Measurements from ENCODE around the gene DENND5B.
"Not testable (repeated sequence)": the region's sequence is repeated elsewhere in the genome, so short reads cannot be mapped to it uniquely, and the experiment has no call there.

DENND5B gene

GRCh38 chr12:31456562-31456961 is 134.4 kb downstream of the DENND5B start:
- DNase-seq: no peak

DNA sequence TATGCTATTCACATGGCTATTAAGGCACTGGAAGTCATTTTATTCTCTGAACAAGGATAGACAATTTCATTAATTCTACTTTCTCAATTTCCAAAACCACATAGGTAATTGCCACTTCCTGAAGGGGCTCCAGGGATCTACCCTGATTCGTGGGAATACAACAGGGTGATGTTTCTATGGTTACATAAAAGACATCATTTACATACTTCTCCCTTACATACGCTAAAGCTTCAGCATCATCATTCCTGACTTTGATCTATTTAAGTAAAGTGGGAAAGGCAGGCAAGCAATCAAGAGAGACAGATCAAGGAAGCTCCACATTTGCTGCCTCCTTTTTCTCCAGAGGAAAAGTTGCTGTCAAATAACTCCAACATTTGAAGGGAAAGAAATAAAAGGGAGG is 146.2 kb downstream of the DENND5B start:
- DNase-seq: no peak

GRCh38 chr12:31440586-31440985 is 150.3 kb downstream of the DENND5B start:
- no peak for DNase-seq

DNA sequence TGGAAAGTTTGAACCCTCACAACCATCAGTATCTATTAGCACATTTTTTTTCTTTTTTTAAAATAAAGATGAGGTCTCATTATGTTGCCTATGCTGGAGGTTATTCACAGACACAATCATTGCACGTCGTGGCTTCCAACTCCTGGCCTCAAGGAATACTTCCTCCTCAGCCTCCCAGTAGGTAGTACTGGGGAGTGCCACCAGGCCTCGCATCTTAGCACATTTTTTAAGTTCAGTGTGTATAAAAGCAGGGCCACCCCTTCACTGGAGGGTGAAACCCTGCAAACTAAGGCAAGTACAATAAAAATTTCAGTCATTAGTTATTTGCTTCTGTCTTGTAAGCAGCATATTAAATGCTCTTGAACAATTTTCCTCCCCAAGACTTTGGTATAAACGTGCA is 150.8 kb downstream of the DENND5B start:
- DNase-seq: no peak

- DNase-seq: no peak
Observed at GRCh38 chr12:31431721-31432240, 159.2 kb downstream of the DENND5B start.

- DNase-seq: no peak
Observed at GRCh38 chr12:31423405-31423804, 167.5 kb downstream of the DENND5B start.

GRCh38 chr12:31412292-31412801 is 178.6 kb downstream of the DENND5B start:
- DNase-seq: no peak

DNA sequence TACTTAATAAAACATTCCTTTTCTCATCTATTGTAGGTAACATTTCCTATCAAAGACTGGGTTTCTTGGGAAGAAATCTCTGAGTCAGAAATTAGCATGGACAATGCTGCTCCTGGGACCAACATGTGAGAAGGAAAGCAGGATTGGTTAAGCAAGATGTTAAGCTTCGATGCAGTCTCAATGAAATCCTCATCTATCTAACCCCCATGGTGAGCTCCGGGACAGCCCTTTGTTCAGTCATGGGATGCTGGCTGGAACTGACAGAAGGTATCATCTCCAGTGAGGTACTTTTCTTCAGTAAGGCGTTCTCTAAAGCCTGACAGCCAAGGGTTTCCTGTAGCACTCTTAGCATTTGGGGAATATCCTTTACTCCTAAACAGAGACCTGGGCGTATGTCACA is 182.2 kb downstream of the DENND5B start:
- DNase-seq: no peak

DNA sequence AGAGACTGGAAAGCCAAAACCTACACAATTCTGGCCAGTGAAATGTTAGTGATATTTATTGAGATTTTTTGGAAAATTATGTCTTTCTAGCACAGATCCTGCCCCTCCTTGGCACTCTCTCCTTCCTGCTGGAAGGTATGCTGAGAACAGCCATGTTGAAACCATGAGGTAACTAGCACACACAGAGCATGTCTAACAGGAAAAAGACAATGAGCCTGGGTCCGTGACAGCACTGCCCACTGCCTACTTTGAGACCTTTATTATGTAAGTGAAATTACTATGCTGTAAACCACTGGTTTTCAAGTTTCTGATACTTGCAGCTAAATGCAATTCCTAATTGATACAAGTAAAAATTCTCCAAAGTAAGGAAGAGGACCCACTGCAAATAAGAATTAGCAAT is 183.4 kb downstream of the DENND5B start:
- DNase-seq: no peak

DNA sequence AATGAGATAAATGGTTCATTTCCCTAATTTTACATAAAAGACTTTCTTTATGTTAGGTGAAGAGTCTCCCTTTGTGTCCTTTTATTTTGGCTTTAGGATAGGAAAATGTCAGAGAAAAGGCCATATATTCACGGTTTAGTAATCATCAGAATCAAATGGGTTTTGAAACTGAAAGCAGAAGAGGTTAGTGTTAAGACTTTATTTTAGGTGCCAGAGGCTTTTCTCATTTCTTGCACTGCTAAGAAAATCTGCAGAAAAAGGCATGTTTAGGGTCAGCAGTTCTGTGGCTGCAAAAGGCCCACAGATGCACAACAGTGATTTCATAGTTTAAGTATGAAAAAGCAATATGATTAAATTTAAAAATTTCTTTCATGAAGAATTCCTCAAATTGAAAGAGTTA is 184.6 kb downstream of the DENND5B start:
- DNase-seq: peak; percentile 33

- DNase-seq: no peak
Observed at GRCh38 chr12:31405021-31405420, 185.9 kb downstream of the DENND5B start.

- peak; percentile 79 for DNase-seq
Observed at GRCh38 chr12:31403099-31403607, 187.8 kb downstream of the DENND5B start.

- DNase-seq: no peak
Observed at GRCh38 chr12:31393004-31393550, 197.9 kb downstream of the DENND5B start.

GRCh38 chr12:31390991-31391390 is 199.9 kb downstream of the DENND5B start:
- no peak for DNase-seq

DNA sequence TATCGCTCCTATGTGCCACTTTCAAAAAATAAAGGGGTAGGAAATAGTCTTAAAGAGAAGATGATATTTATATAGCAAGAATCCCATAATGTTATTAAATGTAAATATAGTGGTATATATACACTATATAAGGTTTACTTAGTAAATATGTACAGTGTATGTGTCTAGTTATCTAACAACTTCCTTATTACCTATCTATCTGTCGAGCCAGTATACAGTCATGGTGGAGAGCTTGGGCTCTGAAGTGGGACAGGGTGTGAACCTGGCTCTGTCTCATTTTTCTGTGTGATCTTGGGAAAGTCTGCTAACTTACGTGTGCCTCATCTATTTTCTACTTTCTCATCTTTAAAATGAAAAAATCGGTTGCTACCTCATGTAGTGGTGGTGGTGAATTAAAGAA is 202.2 kb downstream of the DENND5B start:
- no peak for DNase-seq

- no peak for DNase-seq
Observed at GRCh38 chr12:31387466-31387865, 203.5 kb downstream of the DENND5B start.

DNA sequence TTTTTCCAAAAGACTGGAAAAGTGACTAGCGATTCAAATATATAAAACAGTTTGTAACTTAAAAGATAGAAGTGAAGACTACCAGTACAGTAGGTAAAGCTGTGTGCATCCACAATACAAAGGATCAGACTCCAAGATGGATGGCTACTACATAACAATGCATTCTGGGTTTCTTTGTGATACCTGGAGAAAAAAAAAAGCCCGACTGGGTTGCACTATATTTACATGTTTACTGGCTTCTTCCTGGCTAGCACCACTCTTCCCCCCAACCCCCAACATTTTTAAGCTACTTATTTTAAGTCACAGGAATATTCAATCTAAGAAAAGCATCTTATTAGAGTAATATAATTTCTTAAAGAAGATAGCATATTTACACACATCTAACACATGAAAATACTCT is 203.9 kb downstream of the DENND5B start:
- no peak for DNase-seq

DNA sequence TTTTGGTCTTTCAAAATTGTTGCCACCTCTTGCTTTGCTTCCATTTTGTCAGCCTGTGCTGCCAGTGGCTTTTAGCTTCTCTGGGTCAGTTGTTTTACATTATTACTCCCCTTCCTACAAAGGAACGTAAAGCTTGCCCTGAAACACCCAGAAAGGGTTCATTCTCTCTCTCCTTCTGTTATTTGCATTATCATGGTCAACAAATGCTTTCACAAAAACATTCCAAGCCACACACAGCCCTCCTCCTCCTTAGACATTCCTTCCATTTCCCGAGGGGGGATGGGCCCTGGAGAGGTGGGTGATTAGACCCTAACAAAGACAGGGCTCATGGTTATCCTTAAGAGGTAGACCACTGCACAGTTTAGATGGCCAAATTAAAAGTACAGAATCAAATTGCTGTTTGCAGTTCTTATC is 204.6 kb downstream of the DENND5B start:
- DNase-seq: no peak

DNA sequence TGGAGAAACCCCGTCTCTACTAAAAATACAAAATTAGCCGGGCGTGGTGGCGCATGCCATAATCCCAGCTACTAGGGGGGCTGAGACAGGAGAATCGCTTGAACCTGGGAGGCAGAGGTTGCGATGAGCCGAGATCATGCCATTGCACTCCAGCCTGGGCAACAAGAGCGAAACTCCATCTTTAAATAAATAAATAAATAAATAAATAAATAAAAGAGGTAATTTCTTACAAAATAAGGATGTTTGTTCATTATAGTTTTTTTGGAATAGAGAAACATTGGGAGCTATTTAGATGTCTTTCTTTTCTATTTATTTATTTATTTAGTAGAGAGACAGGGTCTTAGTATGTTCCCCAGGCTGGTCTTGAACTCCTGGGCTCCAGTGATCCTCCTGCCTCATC is 213.7 kb downstream of the DENND5B start:
- not testable (repeated sequence) for DNase-seq

DNA sequence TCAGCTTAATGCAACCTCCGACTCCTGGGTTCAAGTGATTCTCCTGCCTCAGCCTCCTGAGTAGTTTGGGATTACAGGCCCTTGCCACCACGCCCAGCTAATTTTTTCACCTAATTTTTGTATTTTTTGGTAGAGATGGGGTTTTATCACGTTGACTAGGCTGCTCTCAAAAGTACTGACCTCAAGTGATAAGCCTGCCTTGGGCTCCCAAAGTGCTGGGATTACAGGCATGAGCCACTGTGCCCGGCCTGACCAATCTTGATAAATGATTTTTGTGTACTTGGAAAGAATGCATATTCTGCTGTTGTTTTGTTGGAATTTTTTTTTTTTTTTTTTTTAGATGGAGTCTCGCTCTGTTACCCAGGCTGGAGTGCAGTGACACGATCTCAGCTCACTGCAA is 215.5 kb downstream of the DENND5B start:
- DNase-seq: not testable (repeated sequence)

GRCh38 chr12:31371256-31371620 is 219.7 kb downstream of the DENND5B start:
- DNase-seq: no peak

- peak; percentile 22 for DNase-seq
Observed at GRCh38 chr12:31370531-31371255, 220.2 kb downstream of the DENND5B start.

DNA sequence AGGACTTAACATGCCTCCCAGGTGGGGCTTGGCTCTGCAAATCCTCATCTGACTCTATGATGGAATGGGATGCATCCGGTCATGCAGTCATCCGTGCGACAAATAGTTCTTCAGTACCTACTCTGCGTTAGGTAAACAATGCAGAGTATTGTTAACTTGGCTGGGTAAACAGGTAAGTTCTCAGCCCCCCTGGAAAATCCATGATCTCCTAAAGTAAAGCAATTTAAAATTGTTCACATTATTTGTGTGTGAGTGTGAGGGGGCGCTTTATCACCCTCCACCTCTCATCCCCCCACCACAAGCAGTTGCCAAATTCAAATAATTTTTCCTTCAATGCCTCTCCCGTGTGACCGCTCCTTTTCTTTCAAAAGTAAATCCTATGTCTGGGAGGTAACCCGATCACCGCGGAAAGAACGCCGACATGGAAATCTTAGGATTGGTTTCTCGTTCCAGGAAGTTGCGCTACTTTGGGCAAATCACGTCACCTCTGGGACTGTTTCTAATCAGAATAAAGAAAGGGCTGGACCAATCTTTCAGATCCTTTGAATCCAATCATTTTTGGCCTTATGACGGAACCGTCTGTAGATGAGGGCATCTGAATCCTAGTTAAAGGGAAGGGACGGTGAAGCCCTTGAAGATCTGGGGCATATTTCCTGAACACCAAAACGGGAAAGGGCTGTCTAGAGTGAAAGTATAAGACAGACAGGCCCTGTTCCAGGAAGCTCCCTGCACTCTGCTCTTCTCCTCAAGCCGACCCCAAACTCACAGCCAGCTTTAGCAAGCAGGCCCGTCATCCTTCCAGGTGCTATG is 221.0 kb downstream of the DENND5B start:
- no peak for DNase-seq

Data from inflammatory macrophage treated with lipopolysaccharide for 4 hours (primary cell).